ENCODE data around the gene IL5RA.

Gene IL5RA

GRCh38 chr3:3110299-3110630, at the start of gene IL5RA:
Gene IL5RA (minus strand): TSS chr3:3110374. CDS start chr3:3104984, 5,390 bp downstream.
- DNase-seq = no peak

GRCh38 chr3:3157484-3157883, 47.3 kb upstream of the IL5RA start:
- no peak for DNase-seq

GRCh38 chr3:3154879-3155610, 44.9 kb upstream of the IL5RA start:
- no peak for DNase-seq

GRCh38 chr3:3151513-3151912, 41.3 kb upstream of the IL5RA start:
- DNase-seq = no peak

GRCh38 chr3:3149560-3149959, 39.4 kb upstream of the IL5RA start:
- no peak for DNase-seq

- DNase-seq = no peak
Observed at GRCh38 chr3:3145831-3146230, 35.7 kb upstream of the IL5RA start.

GRCh38 chr3:3141939-3142338, 31.8 kb upstream of the IL5RA start:
- DNase-seq = no peak

- DNase-seq = no peak
Observed at GRCh38 chr3:3137526-3137925, 27.4 kb upstream of the IL5RA start.

GRCh38 chr3:3134750-3135448, 24.7 kb upstream of the IL5RA start:
- DNase-seq = no peak

GRCh38 chr3:3133500-3133899, 23.3 kb upstream of the IL5RA start:
- no peak for DNase-seq

GRCh38 chr3:3129579-3129978, 19.4 kb upstream of the IL5RA start:
- DNase-seq = no peak

GRCh38 chr3:3127432-3128010, 17.3 kb upstream of the IL5RA start:
- no peak for DNase-seq

GRCh38 chr3:3126477-3127431, 16.6 kb upstream of the IL5RA start, which contains the start of gene TRNT1:
Gene TRNT1 (plus strand): TSS chr3:3126940. CDS start chr3:3129041, 2,101 bp downstream.
- DNase-seq = peak; percentile 77

GRCh38 chr3:3125977-3126376, 15.8 kb upstream of the IL5RA start:
- no peak for DNase-seq

- no peak for DNase-seq
Observed at GRCh38 chr3:3119393-3119851, 9.2 kb upstream of the IL5RA start.

- DNase-seq = no peak
Observed at GRCh38 chr3:3117651-3118050, 7.5 kb upstream of the IL5RA start.

- DNase-seq = no peak
Observed at GRCh38 chr3:3113042-3113709, 3.0 kb upstream of the IL5RA start.

GRCh38 chr3:3110749-3111361, 681 bp upstream of the IL5RA start:
- DNase-seq = no peak

- no peak for DNase-seq
Observed at GRCh38 chr3:3109407-3110298, 521 bp downstream of the IL5RA start.

GRCh38 chr3:3107858-3108257, 2.3 kb downstream of the IL5RA start:
- DNase-seq = no peak

GRCh38 chr3:3107181-3107580, 3.0 kb downstream of the IL5RA start:
- DNase-seq = no peak

Data from NCI-H2171 (cell line).